ENCODE results near the gene SASH1. TPM values are rescaled to one million over a fixed set of nuclear protein-coding genes. Genes with fewer than 3 reads are reported as not detected.

The SASH1 gene
- total RNA-seq, 1 experiment from 2014 or later: 11.7 TPM

DNA sequence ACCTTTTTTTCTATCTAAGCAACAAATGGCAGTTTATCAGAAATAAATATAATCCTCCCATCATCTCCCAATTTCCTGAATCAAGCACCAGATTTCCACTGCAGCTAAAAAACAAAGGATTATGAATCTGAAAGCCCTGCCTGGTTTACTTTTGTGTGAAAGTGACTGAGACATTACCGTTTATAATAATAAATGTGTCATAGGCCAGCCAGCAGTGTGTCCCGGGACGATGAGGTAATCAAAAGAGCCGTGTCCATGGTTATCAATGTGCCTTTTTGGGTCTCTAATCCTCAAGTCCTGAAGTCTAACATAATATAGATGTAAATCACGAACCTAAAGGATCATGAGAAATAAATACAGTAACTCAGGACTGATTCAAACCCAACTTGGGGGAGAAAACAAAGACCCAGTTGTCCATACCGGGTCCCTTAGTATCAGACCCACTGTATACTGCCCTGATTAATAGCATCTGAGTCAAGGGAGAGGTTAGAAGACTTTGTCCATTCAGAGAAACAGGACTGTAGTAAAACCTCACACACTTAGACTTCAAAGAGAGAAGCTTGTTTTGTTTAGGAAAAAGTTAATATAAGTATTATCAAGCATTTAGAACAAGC is 149.1 kb downstream of the SASH1 start:
- no peak overlapping the region for H3K27ac ChIP-seq (ENCODE audit: low read depth, low read length)
- H3K4me3 ChIP-seq (replicated peaks in 1 of 2; ENCODE audit: low read depth in 1 of 2, low read length in 2 of 2): no peak overlapping the region
- CTCF ChIA-PET: no interaction called here
- H3K79me2 ChIP-seq (ENCODE audit: insufficient read depth, low read length): no peaks in the 10 kb centered on the region
- no peak for ATAC-seq
- POLR2A ChIA-PET: no interaction called here
- intact Hi-C loops (cut with micrococcal nuclease): no loop called here
- H3K9ac ChIP-seq (ENCODE audit: low read length): no peak overlapping the region
- H3K36me3 ChIP-seq (ENCODE audit: control insufficient read depth in 1 of 2, insufficient read depth in 2 of 2, low read length in 2 of 2): no peaks in the 10 kb centered on the region
- H3K4me2 ChIP-seq (ENCODE audit: low read length): no peak overlapping the region
- H3K9me2 ChIP-seq (ENCODE audit: insufficient read depth): no peaks in the 10 kb centered on the region
- RAD21 ChIA-PET (ENCODE audit: low non-redundant PET in 1 of 2, low total read pairs in 2 of 2, uncharacterized antibody in 2 of 2, unreplicated experiment in 2 of 2): no interaction called here
- TF ChIP-seq, protein P1, sequence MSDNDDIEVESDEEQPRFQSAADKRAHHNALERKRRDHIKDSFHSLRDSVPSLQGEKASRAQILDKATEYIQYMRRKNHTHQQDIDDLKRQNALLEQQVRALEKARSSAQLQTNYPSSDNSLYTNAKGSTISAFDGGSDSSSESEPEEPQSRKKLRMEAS (IDR thresholded peaks at IDR 0.05): no peak
- TF ChIP-seq ZNF274 (IDR thresholded peaks at IDR 0.05; ENCODE audit: low read depth, low read length): no peak
- H3K27me3 ChIP-seq (ENCODE audit: insufficient read depth, low read length): no peaks in the 10 kb centered on the region
- H3K9me3 ChIP-seq (ENCODE audit: control insufficient read depth in 1 of 2, insufficient read depth in 1 of 2, low read depth in 1 of 2, low read length in 2 of 2): no peaks in the 10 kb centered on the region
- DNase-seq (ENCODE audit: low read depth, low spot score): no peak
- H4K20me1 ChIP-seq (ENCODE audit: insufficient read depth): no peaks in the 10 kb centered on the region
- H2AFZ ChIP-seq (ENCODE audit: low read depth, low read length, poor library complexity, severe bottlenecking): no peak overlapping the region
- H3K4me1 ChIP-seq (ENCODE audit: control insufficient read depth in 1 of 2, insufficient read depth in 2 of 2, low read length in 2 of 2): no peaks in the 10 kb centered on the region
- BruUV-seq (replicated peaks): no TSS peak

DNA sequence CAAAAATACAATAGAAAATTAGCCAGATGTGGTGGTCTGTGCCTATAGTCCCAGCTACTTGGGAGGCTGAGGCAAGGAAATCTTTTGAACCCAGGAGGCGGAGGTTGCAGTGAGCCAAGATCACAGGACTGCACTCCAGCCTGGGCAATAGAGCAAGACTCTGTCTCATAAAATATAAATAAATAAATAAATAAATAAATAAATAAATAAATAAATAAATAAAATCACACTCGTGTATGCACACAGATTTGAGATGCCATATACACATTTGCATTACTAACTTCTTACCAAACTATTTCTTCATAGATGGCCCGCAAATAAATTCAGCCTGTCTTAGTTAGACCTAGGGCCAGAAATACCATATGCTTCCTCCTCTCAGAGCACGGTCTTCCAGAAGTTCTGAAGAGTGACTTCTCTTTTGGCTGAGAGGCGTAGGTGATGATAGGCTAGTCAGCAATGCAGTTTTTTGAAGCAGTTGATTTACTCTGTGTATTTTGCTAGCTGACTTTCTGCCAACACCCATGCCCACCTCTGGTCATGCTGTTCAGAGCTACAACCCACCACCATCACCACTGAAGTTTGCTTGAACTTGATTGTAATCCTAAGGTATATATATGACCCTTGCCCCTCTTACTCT is 150.1 kb downstream of the SASH1 start:
- Histone ChIP-seq H3K27me3 (ENCODE audit: insufficient read depth, low read length) (no peaks in the 10 kb centered on the region), H3K79me2 (ENCODE audit: insufficient read depth, low read length) (no peaks in the 10 kb centered on the region), H3K27ac (ENCODE audit: low read depth, low read length) (no peak overlapping the region), H3K36me3 (ENCODE audit: control insufficient read depth in 1 of 2, insufficient read depth in 2 of 2, low read length in 2 of 2) (no peaks in the 10 kb centered on the region), H3K4me1 (ENCODE audit: control insufficient read depth in 1 of 2, insufficient read depth in 2 of 2, low read length in 2 of 2) (peaks cover 0 to 9% of the 10 kb centered on the region in 2 experiments; a peak in 1 of 4 replicates), H3K9me2 (ENCODE audit: insufficient read depth) (no peaks in the 10 kb centered on the region), H3K4me3 (replicated peaks in 1 of 2; ENCODE audit: low read depth in 1 of 2, low read length in 2 of 2) (no peak overlapping the region), H4K20me1 (ENCODE audit: insufficient read depth) (no peaks in the 10 kb centered on the region), H3K4me2 (ENCODE audit: low read length) (no peak overlapping the region), H3K9me3 (ENCODE audit: control insufficient read depth in 1 of 2, insufficient read depth in 1 of 2, low read depth in 1 of 2, low read length in 2 of 2) (no peaks in the 10 kb centered on the region), H3K9ac (ENCODE audit: low read length) (no peak overlapping the region), H2AFZ (ENCODE audit: low read depth, low read length, poor library complexity, severe bottlenecking) (no peak overlapping the region)
- ChIA-PET POLR2A (no interaction called here), RAD21 (ENCODE audit: low non-redundant PET in 1 of 2, low total read pairs in 2 of 2, uncharacterized antibody in 2 of 2, unreplicated experiment in 2 of 2) (no interaction called here), CTCF (no interaction called here)
- no peak for ATAC-seq
- intact Hi-C loops (cut with micrococcal nuclease): no loop called here
- TF ChIP-seq ZNF274 (IDR thresholded peaks at IDR 0.05; ENCODE audit: low read depth, low read length): no peak
- DNase-seq (ENCODE audit: low read depth, low spot score): no peak
- no TSS peak for BruUV-seq (replicated peaks)
